ENCODE results near the gene BBS2. TPM values are rescaled to one million over a fixed set of nuclear protein-coding genes. Genes with fewer than 3 reads are reported as not detected.
A peak's percentile ranks its signal among the peaks of the same experiment; 100 is the strongest.

BBS2 gene
- total RNA-seq, 1 experiment from 2014 or later = 24.0 TPM

GRCh38 chr16:56551796-56552738 lies 32.2 kb upstream of the BBS2 start:
- CTCF ChIA-PET = no interaction called here
- no peaks in the 10 kb centered on the region for H3K9me3 ChIP-seq (ENCODE audit: control insufficient read depth, insufficient read depth, low read depth, low read length)
- in situ Hi-C loops (cut with HindIII; ENCODE audit: low pct_unique_long_range_greater_than_20kb, low sequenced_read_pairs) = no loop called here

DNA sequence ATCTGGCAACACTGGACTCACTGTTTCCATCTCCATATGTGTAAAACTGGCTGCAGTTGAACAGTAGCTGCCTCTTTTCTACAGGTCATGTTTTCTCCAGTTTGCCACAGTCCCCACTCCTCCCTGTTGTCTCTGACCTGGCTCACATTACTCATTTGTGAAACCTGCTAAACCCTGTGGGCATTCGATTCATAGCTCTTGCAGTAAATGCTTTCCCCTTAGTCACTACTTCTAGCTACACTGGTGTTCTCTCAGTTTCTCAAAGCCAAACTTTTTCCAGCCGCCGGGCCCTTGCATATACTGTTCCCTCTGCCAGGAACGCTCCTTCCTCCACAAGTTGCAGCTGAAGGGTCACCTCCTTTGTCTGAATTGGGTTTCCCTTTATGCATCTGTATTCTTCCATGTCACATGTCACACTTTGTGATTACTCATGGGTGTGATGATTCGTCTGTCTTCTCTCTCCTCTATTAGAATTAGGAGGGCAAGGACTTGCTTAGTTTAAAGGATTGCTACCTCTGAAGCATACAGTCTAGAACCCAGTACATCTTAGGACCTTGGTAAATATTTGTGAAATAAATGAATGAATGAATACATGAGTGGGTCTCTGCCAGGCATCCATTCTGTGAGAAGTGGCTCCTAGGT lies 30.0 kb upstream of the BBS2 start:
- ChIA-PET POLR2A (no interaction called here), CTCF (no interaction called here)
- H3K27ac ChIP-seq (ENCODE audit: low read length) = no peak overlapping the region
- intact Hi-C loops (cut with micrococcal nuclease; ENCODE audit: unreplicated experiment) = no loop called here
- DNase-seq (ENCODE audit: low read depth, low spot score) (no peak), ATAC-seq (no peak)
- no peaks in the 10 kb centered on the region for H3K4me1 ChIP-seq (ENCODE audit: control insufficient read depth, insufficient read depth, low read length)
- no peaks in the 10 kb centered on the region for H3K36me3 ChIP-seq (ENCODE audit: control insufficient read depth, insufficient read depth, low read length)
- no peak overlapping the region for H3K4me3 ChIP-seq (ENCODE audit: low read depth in 2 of 2, low read length in 2 of 2)
- no TSS peak for BruUV-seq (replicated peaks)
- no peaks in the 10 kb centered on the region for H3K9me3 ChIP-seq (ENCODE audit: control insufficient read depth, insufficient read depth, low read depth, low read length)
- TF ChIP-seq TCF7L2 (IDR thresholded peaks at IDR 0.05; ENCODE audit: low read depth, low read length) (no peak), SIN3A (IDR thresholded peaks at IDR 0.05; ENCODE audit: borderline replicate concordance, insufficient read depth, low read depth, low read length) (no peak), POLR2AphosphoS5 (IDR thresholded peaks at IDR 0.05; ENCODE audit: low read depth, low read length) (no peak)
- TF ChIP-seq, protein P1, sequence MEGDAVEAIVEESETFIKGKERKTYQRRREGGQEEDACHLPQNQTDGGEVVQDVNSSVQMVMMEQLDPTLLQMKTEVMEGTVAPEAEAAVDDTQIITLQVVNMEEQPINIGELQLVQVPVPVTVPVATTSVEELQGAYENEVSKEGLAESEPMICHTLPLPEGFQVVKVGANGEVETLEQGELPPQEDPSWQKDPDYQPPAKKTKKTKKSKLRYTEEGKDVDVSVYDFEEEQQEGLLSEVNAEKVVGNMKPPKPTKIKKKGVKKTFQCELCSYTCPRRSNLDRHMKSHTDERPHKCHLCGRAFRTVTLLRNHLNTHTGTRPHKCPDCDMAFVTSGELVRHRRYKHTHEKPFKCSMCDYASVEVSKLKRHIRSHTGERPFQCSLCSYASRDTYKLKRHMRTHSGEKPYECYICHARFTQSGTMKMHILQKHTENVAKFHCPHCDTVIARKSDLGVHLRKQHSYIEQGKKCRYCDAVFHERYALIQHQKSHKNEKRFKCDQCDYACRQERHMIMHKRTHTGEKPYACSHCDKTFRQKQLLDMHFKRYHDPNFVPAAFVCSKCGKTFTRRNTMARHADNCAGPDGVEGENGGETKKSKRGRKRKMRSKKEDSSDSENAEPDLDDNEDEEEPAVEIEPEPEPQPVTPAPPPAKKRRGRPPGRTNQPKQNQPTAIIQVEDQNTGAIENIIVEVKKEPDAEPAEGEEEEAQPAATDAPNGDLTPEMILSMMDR (IDR thresholded peaks at IDR 0.05) = no peak
- TF ChIP-seq, protein P2, sequence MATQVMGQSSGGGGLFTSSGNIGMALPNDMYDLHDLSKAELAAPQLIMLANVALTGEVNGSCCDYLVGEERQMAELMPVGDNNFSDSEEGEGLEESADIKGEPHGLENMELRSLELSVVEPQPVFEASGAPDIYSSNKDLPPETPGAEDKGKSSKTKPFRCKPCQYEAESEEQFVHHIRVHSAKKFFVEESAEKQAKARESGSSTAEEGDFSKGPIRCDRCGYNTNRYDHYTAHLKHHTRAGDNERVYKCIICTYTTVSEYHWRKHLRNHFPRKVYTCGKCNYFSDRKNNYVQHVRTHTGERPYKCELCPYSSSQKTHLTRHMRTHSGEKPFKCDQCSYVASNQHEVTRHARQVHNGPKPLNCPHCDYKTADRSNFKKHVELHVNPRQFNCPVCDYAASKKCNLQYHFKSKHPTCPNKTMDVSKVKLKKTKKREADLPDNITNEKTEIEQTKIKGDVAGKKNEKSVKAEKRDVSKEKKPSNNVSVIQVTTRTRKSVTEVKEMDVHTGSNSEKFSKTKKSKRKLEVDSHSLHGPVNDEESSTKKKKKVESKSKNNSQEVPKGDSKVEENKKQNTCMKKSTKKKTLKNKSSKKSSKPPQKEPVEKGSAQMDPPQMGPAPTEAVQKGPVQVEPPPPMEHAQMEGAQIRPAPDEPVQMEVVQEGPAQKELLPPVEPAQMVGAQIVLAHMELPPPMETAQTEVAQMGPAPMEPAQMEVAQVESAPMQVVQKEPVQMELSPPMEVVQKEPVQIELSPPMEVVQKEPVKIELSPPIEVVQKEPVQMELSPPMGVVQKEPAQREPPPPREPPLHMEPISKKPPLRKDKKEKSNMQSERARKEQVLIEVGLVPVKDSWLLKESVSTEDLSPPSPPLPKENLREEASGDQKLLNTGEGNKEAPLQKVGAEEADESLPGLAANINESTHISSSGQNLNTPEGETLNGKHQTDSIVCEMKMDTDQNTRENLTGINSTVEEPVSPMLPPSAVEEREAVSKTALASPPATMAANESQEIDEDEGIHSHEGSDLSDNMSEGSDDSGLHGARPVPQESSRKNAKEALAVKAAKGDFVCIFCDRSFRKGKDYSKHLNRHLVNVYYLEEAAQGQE (IDR thresholded peaks at IDR 0.05; ENCODE audit: insufficient read depth in 1 of 2, low read depth in 2 of 2, low read length in 1 of 2) = no peak
- in situ Hi-C loops (cut with HindIII; ENCODE audit: low pct_unique_long_range_greater_than_20kb, low sequenced_read_pairs) = no loop called here
- no peaks in the 10 kb centered on the region for H3K27me3 ChIP-seq (ENCODE audit: control insufficient read depth, insufficient read depth, low read length)

More at GRCh38 chr16:56551796-56552738, 32.2 kb upstream of the BBS2 start:
- intact Hi-C loops (cut with micrococcal nuclease; ENCODE audit: unreplicated experiment) = no loop called here
- no TSS peak for BruUV-seq (replicated peaks)
- Histone ChIP-seq H3K27ac (ENCODE audit: low read length) (no peak overlapping the region), H3K36me3 (ENCODE audit: control insufficient read depth, insufficient read depth, low read length) (no peaks in the 10 kb centered on the region), H3K27me3 (ENCODE audit: control insufficient read depth, insufficient read depth, low read length) (no peaks in the 10 kb centered on the region), H3K4me3 (ENCODE audit: low read depth in 2 of 2, low read length in 2 of 2) (no peak overlapping the region), H3K4me1 (ENCODE audit: control insufficient read depth, insufficient read depth, low read length) (no peaks in the 10 kb centered on the region)
- TF ChIP-seq, protein P1 (IDR thresholded peaks at IDR 0.05) = no peak
- TF ChIP-seq POLR2AphosphoS5 (IDR thresholded peaks at IDR 0.05; ENCODE audit: low read depth, low read length) (no peak), TCF7L2 (IDR thresholded peaks at IDR 0.05; ENCODE audit: low read depth, low read length) (peak; percentile 97), SIN3A (IDR thresholded peaks at IDR 0.05; ENCODE audit: borderline replicate concordance, insufficient read depth, low read depth, low read length) (no peak)
- DNase-seq (ENCODE audit: low read depth, low spot score) = no peak
- POLR2A ChIA-PET = no interaction called here
- ATAC-seq = peak; percentile 63; the same call in 1 of the 2 replicates
